GM21619 (cell line): ENCODE results near the gene ATAD2B.

Experiments
- ATAC-seq: cut with Tn5 transposase; IDR thresholded peaks from one replicate; pipeline ENCODE4 v1.9.1; 2021; ENCODE audit not compliant: unreplicated experiment

ATAD2B gene

GRCh38 chr2:23838581-23838980 is 88.3 kb downstream of the ATAD2B start:
- no peak for ATAC-seq

DNA sequence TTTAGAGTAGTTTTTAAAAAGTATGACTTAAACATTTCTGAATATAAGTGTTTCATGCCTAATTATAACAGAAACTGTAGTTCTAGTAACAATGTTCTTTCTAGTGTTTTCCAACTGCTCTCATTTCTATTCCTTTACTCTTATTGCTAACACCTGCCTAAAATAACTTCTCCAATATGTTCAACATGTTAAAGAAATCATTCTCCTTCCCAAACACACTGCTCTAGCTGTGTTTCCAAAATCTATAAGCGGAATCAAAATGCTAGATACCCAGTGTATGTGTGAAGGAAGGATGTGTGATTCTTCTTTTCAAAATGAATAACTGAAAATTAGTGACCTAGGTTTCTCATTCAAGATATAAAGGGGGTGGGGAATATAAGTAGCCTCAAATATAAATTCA is 89.1 kb downstream of the ATAD2B start:
- ATAC-seq = no peak

DNA sequence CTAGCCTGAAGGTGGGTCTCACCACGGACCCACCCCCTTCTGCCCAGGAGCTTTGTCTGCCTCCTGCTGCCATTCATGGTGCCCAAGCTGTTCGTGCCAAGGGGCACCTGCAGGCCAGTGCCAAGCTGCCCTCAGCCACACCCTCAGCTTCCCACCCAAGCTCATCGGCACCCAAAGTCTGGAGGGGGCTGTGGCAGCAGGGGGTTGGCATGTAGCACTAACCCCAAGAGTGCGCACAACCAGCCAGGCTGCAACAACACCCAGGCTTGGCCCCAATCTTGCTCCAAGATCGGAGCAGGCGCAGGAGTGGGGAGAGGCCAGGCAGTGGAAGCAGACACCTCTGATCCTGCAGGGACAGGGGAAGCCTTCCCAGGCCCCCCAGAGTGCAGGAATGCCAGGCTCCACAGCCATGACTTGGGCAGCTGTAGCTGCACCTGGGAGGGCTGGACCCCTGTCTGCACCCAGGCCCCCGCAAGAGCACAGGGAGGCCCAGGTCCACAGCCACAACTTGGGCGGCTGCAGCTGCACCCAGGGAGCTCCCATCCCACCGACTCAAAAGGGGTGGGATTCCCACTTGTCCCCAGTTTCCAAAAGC is 89.9 kb downstream of the ATAD2B start:
- no peak for ATAC-seq

DNA sequence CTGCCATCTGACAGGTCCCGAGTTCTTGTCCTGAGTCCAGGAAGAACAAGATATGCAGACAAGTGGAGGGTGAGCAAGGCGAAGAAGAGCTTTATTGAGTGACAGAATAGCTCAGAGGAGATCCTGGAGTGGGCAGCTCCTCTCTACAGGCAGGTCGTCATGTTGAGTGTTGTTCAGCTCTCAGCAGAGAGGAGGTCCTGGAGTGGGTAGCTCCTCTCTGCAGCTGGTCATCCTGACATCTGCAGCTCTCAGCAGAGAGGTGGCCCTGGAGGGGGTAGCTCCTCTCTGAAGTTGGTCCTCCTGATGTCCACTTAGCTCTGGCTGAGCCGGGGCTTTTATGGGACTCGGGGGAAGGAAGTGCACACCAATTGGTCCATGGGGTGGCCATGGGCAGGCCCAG is 90.4 kb downstream of the ATAD2B start:
- ATAC-seq = no peak

GRCh38 chr2:23835988-23836387 is 90.9 kb downstream of the ATAD2B start:
- no peak for ATAC-seq

DNA sequence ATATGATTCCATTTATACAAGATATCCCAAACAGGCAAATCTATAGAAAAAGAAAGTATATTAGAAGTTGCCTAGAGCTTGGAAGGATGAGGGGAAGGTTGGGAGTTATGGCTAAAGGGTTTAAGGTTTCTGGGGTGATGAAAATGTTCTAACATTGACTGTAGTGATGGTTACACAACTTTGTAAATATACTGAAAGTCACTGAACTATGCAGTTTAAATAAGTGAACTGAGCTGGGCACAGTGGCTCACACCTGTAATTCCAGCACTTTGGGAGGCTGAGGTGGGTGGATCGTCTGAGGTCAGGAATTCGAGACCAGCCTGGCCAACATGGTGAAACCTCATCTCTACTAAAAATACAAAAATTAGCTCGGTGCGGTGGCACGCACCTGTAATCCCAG is 91.5 kb downstream of the ATAD2B start:
- no peak for ATAC-seq

GRCh38 chr2:23828986-23829385 is 97.9 kb downstream of the ATAD2B start:
- no peak for ATAC-seq

DNA sequence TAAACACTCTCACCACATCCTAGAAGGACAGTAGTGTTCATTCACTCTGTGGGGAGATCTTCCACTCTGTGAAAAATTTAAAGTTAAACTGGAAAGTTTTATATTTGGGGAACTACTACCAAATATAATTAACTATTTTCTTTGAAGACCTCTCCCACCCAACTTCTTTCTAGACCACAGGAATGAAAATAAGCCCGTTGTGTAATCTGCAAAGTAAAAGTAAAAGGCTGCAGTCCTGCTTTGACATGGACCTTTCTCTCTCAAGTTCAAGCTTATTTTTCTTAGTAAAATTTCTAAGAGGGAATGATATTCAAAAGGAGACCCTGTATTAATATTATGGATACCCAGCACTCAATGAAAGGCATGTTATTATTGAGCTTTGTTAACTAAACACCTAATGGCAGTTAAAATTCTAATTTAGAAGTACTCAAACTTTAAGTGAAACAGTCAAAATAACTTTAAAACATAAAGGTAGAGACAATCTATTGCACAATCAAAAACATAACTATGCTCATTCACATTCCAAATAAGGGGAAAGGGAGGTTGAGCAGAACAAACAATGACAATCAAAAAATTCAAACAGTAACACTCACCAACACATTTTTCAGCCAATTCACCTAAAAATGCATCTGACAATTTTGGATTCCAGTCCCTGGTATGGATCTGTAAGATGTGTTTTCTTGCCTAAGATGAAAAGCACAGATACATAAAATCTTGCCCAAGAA is 98.5 kb downstream of the ATAD2B start:
- ATAC-seq = no peak

GRCh38 chr2:23827287-23827686 is 99.6 kb downstream of the ATAD2B start:
- no peak for ATAC-seq

DNA sequence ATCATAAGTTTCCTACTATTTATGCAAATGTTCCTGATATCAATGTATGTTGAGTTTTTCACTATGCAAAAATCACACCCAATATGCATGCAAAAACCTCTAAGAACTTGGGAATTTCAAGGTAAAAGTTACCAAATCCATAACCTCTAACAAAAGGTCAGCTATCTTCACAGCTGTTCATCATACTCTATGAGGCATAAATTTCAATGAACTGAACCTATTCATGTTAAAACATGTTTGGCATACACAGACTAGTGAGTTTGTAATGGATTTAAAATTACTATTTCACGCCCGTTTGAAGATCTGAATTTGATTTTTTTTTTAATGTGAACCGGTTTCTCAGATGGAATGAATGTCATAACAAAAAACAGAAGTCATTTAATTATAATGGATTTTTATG is 100.2 kb downstream of the ATAD2B start:
- ATAC-seq = no peak

GRCh38 chr2:23826040-23826439 is 100.9 kb downstream of the ATAD2B start:
- ATAC-seq = no peak

DNA sequence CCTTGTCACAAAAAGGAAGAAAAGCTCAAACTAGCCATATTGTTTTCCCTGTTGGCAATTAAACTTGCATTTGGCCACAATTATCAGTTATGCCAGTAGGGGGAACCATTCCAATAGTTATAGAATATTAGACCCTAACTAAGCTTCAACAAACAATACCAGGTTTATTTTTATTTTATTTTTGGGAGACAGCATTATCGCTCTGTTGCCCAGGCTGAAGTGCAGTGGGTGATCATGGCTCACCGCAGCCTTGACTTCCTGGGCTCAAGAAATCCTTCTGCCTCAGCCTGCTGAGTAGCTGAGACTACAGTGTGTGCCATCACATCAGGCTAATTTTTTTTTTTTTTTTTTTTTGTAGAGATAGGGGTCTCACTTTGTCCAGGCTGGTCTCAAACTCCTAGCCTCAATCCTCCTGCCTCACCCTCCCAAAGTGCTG is 102.1 kb downstream of the ATAD2B start:
- peak; percentile 67 for ATAC-seq

DNA sequence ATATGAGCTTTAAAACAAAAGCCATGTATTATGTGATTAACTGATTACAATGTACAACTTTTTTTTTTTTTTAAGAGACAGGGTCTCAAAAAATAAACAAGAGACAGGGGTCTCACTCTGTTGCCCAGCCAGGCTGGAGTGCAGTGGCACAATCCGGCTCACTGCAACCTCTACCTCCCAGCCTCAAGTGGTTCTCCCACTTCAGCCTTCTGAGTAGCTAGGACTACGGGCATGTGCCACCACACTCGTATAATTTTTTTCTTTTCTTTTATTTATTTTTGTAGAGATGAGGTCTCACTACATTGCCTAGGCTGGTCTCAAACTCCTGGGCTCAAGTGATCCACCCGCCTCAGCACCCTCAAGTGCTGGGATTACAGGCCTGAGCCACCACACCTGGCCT is 103.1 kb downstream of the ATAD2B start:
- no peak for ATAC-seq

- no peak for ATAC-seq
Observed at GRCh38 chr2:23814963-23815362, 112.0 kb downstream of the ATAD2B start.

- ATAC-seq = no peak
Observed at GRCh38 chr2:23813438-23813837, 113.5 kb downstream of the ATAD2B start.

- ATAC-seq = no peak
Observed at GRCh38 chr2:23809150-23809549, 117.8 kb downstream of the ATAD2B start.

DNA sequence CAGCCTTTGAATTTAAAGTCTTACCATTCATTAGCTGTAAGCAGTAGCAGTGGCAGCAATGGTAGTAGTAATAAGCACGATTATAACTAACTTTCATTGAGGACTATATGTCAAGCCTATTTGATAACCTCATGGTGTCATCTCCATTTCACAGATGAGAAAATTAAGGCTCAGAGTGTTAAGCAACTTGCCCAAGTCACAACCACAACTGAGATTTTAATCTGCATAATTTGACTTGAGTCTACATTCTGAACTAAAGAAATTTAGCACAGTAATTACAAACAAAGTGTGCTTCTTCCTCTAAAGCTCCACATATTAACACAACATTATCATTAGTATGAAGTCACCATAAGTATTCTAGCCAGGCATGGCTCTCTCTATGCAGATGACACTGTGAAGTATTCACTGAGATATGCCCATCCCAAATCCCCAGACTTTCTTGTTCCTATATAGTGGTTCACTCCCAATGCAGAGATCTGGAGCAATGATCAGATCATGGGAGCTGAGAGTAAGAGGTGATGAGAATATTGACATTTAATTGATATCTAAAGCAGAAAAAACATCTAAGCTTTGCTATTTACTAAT is 120.2 kb downstream of the ATAD2B start:
- no peak for ATAC-seq

DNA sequence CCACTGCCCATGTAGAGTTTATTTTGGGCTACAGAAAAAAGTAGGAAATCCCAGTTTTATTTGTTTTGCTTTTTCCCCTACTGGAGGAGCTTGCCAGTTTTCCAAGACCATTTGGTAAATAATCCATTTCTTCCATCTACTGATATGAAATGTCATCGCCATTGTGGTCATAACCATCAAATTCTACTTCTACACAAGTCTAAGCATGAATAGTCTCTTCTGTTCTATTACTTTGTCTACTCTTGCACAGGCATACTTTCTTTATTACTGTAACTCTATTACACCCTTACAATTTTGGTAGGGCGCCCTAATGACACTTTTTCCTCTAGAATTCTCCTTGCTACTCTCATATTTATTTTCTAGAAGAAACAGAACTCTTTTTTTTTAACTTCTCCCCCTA is 120.7 kb downstream of the ATAD2B start:
- ATAC-seq = no peak

DNA sequence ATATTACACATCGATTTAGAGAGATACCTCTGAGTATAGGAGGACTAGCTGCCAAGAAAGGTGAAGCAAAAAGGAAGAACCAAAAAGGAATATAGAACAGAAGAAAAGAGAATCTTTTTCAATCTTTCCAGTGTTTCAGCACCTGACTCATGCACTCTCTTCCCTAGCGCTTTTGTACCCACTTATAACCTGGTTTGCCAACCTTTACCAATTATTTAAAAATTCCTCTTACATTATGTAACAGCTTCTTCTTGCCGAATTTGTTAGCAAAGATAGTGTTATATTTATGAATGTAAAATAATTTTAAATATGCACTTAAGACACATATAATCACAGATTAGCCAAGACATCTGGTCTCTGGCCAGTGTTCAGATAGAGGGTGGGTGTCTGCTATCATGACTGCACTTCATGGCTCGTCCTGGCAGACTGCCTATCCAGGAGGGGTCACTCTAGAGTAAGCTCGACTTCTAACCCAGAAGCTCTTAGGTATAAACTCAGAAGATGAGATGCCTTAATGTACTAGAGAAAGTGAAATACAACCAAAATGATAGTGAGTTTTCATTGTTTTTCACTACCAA is 122.9 kb downstream of the ATAD2B start:
- ATAC-seq = no peak

GRCh38 chr2:23803264-23803964 is 123.5 kb downstream of the ATAD2B start:
- ATAC-seq = no peak

DNA sequence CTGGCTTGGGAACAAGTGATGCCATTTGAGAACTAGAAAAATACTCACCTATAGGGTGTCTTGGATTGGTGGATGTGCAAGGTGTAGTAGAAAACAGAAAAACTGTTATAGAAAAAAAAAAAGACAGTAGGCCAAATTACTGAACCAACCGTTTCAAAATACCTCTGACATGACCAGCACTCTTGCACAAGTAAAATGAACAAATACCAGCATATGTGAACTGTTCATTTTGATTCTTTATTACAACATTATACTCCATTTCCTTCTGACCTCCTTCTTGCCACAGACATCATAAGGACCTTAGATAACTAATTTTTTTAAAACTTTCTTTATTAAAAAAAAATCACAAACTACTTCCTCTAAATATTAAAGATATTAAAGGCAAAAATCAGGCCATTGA is 125.5 kb downstream of the ATAD2B start:
- ATAC-seq = no peak

DNA sequence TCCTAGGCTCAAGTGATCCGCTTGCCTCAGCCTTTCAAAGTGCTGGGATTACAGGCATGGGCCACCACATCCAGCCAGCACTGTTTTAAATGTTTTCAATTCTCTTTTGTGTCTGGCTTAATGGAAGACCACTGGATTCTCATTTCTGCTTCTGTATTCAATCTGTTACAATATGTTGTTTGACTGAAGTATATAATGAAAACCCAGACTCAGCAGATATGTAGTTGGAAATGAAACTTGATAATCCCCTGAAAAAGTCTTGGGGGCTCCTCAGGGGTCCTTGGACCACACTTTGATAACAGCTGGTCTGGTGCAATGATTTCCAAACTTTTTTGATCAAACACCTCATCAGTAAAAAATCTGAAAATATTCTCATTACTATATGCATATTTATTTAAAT is 132.7 kb downstream of the ATAD2B start:
- no peak for ATAC-seq
